AG04449 (cell line): ENCODE data around the gene LIPG.

Source experiments
- CTCF ChIA-PET: fragments of 350-600 bp; formaldehyde crosslinking; extraction: SDS; loops from one replicate; lab custom pipeline; 2021; ENCODE audit warnings: antibody characterized with exemption; lab: Yijun Ruan, JAX
- POLR2A ChIA-PET: fragments of 400-600, 350-600 bp; formaldehyde crosslinking; extraction: SDS; loops from one replicate; lab custom pipeline; 2020; ENCODE audit warnings: antibody characterized with exemption, inconsistent platforms; lab: Yijun Ruan, JAX
- DNase-seq: peaks from one replicate; pipeline ENCODE4 v3.0.0-alpha.2; 2010; ENCODE audit warnings: low read depth, low spot score
- H3K4me3 ChIP-seq: 2 replicates; pipeline ENCODE4 v1.5.1; 2011; ENCODE audit warnings: low read depth, mild to moderate bottlenecking, control low read depth, low read length
- CTCF ChIP-seq: IDR thresholded peaks from one replicate; pipeline ENCODE4 v1.5.1; 2011; ENCODE audit warnings: mild to moderate bottlenecking, moderate library complexity, low read length, control low read depth, inconsistent platforms; ENCODE audit not compliant: insufficient read depth; ENCODE audit errors: missing control alignments

Gene LIPG

GRCh38 chr18:49609256-49610021 is 47.6 kb downstream of the LIPG start:
- no peak for TF ChIP-seq CTCF
- ChIA-PET POLR2A (no interaction called here), CTCF (interaction anchor here (0.9 to 1.4 kb wide), 3 partner anchors 10 to 99 kb away, joined by 3 to 4 read pairs (median 3); no protein-coding TSS in a partner anchor)
- H3K4me3 ChIP-seq = no peak overlapping the region
- DNase-seq = no peak

- ChIA-PET CTCF (interaction anchor here (0.9 to 1.0 kb wide), 2 partner anchors 9 to 99 kb away, joined by 3 to 4 read pairs; no protein-coding TSS in a partner anchor), POLR2A (no interaction called here)
- TF ChIP-seq CTCF = no peak
- no peak overlapping the region for H3K4me3 ChIP-seq
- no peak for DNase-seq
Measured at GRCh38 chr18:49610022-49610445, 48.2 kb downstream of the LIPG start.

GRCh38 chr18:49611316-49611715 is 49.5 kb downstream of the LIPG start:
- ChIA-PET CTCF (no interaction called here), POLR2A (no interaction called here)
- DNase-seq = no peak
- H3K4me3 ChIP-seq = no peak overlapping the region
- no peak for TF ChIP-seq CTCF

- no peak overlapping the region for H3K4me3 ChIP-seq
- no peak for DNase-seq
- no peak for TF ChIP-seq CTCF
- ChIA-PET CTCF (interaction anchor here (1.7 kb wide), 1 partner anchor 246 kb away, joined by 4 read pairs; no protein-coding TSS in a partner anchor), POLR2A (no interaction called here)
Measured at GRCh38 chr18:49612515-49613033, 50.7 kb downstream of the LIPG start.

GRCh38 chr18:49613141-49613640 is 51.3 kb downstream of the LIPG start:
- ChIA-PET POLR2A (no interaction called here), CTCF (interaction anchor here (1.7 kb wide), 1 partner anchor 245 kb away, joined by 4 read pairs; no protein-coding TSS in a partner anchor)
- no peak overlapping the region for H3K4me3 ChIP-seq
- TF ChIP-seq CTCF = no peak
- DNase-seq = no peak

GRCh38 chr18:49613641-49614151 is 51.8 kb downstream of the LIPG start:
- DNase-seq = no peak
- CTCF ChIA-PET = no interaction called here
- TF ChIP-seq CTCF = no peak

More at GRCh38 chr18:49613641-49614151, 51.8 kb downstream of the LIPG start:
- POLR2A ChIA-PET = no interaction called here
- no peak overlapping the region for H3K4me3 ChIP-seq
